CD4-positive, alpha-beta T cell (primary cell): ENCODE data around the gene POLR2C. TPM values are rescaled to one million over a fixed set of nuclear protein-coding genes. Genes with fewer than 3 reads are reported as not detected.
"Not testable (repeated sequence)": the region's sequence is repeated elsewhere in the genome, so short reads cannot be mapped to it uniquely, and the experiment has no call there.

Experiments
- ATAC-seq: fragments of 200-7000 bp; cut with Tn5 transposase; one replicate; pipeline ENCODE4 v1.10.0; 2022; ENCODE audit warnings: mild to moderate bottlenecking; ENCODE audit not compliant: poor library complexity
- CTCF ChIA-PET: fragments of 350-600 bp; sonication (Branson Sonifier 250); formaldehyde crosslinking; loops from one replicate; lab custom pipeline; 2021; ENCODE audit warnings: antibody characterized with exemption, inconsistent platforms; lab: Charles Lee
- POLR2A ChIA-PET: fragments of 350-600 bp; sonication (Branson Sonifier 250); formaldehyde crosslinking; loops from one replicate; lab custom pipeline; 2021; ENCODE audit warnings: antibody characterized with exemption, inconsistent platforms; lab: Charles Lee
- DNase-seq, 14 experiments: peaks; one replicate each; pipeline ENCODE4 v3.0.0-alpha.2; 2013 to 2020; ENCODE audit warnings: mixed read lengths in 2 of 14
- H3K27ac ChIP-seq, 2 donors: one replicate each; pipeline versions ENCODE4 v1.5.1 to v1.7.0; 2013; ENCODE audit warnings: low read length in 2 of 2, low read depth in 1 of 2, mild to moderate bottlenecking in 1 of 2
- H3K27me3 ChIP-seq, 2 experiments: 1 replicate in 1 of 2; 2 replicates in 1 of 2; pipeline versions ENCODE4 v1.6.1 to v1.7.0; 2013; ENCODE audit warnings: low read length in 2 of 2, control low read depth in 1 of 2, mild to moderate bottlenecking in 1 of 2, moderate library complexity in 1 of 2; ENCODE audit not compliant: insufficient read depth in 2 of 2, control insufficient read depth in 1 of 2
- H3K36me3 ChIP-seq: one replicate; pipeline ENCODE4 v1.6.1; 2013; ENCODE audit warnings: low read length, control low read depth; ENCODE audit not compliant: insufficient read depth
- H3K4me1 ChIP-seq: one replicate; pipeline ENCODE4 v1.6.1; 2013; ENCODE audit warnings: low read length, control low read depth; ENCODE audit not compliant: insufficient read depth
- H3K4me3 ChIP-seq: one replicate; pipeline ENCODE4 v1.5.1; 2013; ENCODE audit warnings: mild to moderate bottlenecking, low read length, moderate library complexity
- H3K9me3 ChIP-seq, 2 experiments: 1 replicate in 1 of 2; 2 replicates in 1 of 2; pipeline versions ENCODE4 v1.6.1 to v1.7.0; 2013; ENCODE audit warnings: low read length in 2 of 2, mild to moderate bottlenecking in 2 of 2, control low read depth in 1 of 2, moderate library complexity in 1 of 2; ENCODE audit not compliant: control insufficient read depth in 1 of 2, insufficient read depth in 1 of 2
- H3K27ac Mint-ChIP-seq: one replicate; pipeline ENCODE4 v1.8.0; 2020; ENCODE audit warnings: mixed read lengths
- H3K27me3 Mint-ChIP-seq: one replicate; pipeline ENCODE4 v1.8.0; 2021; ENCODE audit warnings: mixed read lengths
- H3K36me3 Mint-ChIP-seq: one replicate; pipeline ENCODE4 v1.8.0; 2021; ENCODE audit warnings: low read depth, mixed read lengths
- H3K4me1 Mint-ChIP-seq: one replicate; pipeline ENCODE4 v1.8.0; 2021; ENCODE audit warnings: low read depth, mixed read lengths
- H3K4me3 Mint-ChIP-seq: one replicate; pipeline ENCODE4 v1.8.0; 2020; ENCODE audit warnings: mild to moderate bottlenecking, mixed read lengths
- H3K9me3 Mint-ChIP-seq: one replicate; pipeline ENCODE4 v1.8.0; 2020; ENCODE audit warnings: mixed read lengths
- CTCF ChIP-seq: fragments of 200-600 bp; IDR thresholded peaks from one replicate; pipeline ENCODE4 v1.8.0; 2022; ENCODE audit warnings: antibody characterized with exemption, mild to moderate bottlenecking
- intact Hi-C, 2 experiments: fragments of 100-400 bp; cut with DNase I in 1 of 2; cut with micrococcal nuclease in 1 of 2; formaldehyde crosslinking; loops; one replicate each; pipeline versions ENCODE4 v1.15.1 to v1.9.0; 2023 to 2025; cut with DNase I, micrococcal nuclease
- total RNA-seq, 174 experiments: library from RNA in 2 of 174; stranded (reverse) in 2 of 174; gene quantifications; one replicate each; pipeline ENCODE4 v1.2.3 and lab custom pipeline; 2021 to 2026

Gene POLR2C
- total RNA-seq, 2 experiments from 2014 or later: 124 to 125 TPM

GRCh38 chr16:57435838-57436237, 26.6 kb upstream of the POLR2C start:
- Histone ChIP-seq H3K36me3 (peaks cover 89% of the 10 kb centered on the region), H3K9me3 (peaks cover 9 to 10% of the 10 kb centered on the region in 2 experiments), H3K27ac (peak overlapping the region in 1 of 2 donors; percentile 4), H3K27me3 (no peaks in the 10 kb centered on the region), H3K4me3 (no peak overlapping the region), H3K4me1 (peaks cover 22% of the 10 kb centered on the region)
- H3K4me1 Mint-ChIP-seq: peaks cover 39% of the 10 kb centered on the region
- peaks cover 88% of the 10 kb centered on the region for H3K36me3 Mint-ChIP-seq
- POLR2A ChIA-PET: interaction anchor here (0.7 kb wide), 1 partner anchor 214 kb away, joined by 4 read pairs; no protein-coding TSS in a partner anchor
- CTCF ChIA-PET: no interaction called here
- H3K27me3 Mint-ChIP-seq: no peaks in the 10 kb centered on the region
- no peaks in the 10 kb centered on the region for H3K9me3 Mint-ChIP-seq
- H3K27ac Mint-ChIP-seq: no peak overlapping the region
- intact Hi-C loops: no loop called here
- no peak overlapping the region for H3K4me3 Mint-ChIP-seq
- TF ChIP-seq CTCF: no peak
- DNase-seq (no peak), ATAC-seq (no peak)

- POLR2A ChIA-PET, H3K27me3 Mint-ChIP-seq, H3K4me1 ChIP-seq, H3K9me3 Mint-ChIP-seq, H3K27ac ChIP-seq, DNase-seq, CTCF ChIA-PET, H3K4me3 ChIP-seq, H3K4me3 Mint-ChIP-seq, ATAC-seq, H3K27me3 ChIP-seq, H3K27ac Mint-ChIP-seq: not testable (repeated sequence)
- H3K9me3 ChIP-seq: peaks cover 10 to 13% of the 10 kb centered on the region in 2 experiments
- H3K36me3 ChIP-seq: peaks cover 53% of the 10 kb centered on the region
- H3K36me3 Mint-ChIP-seq: peaks cover 64% of the 10 kb centered on the region
- H3K4me1 Mint-ChIP-seq: peaks cover 22% of the 10 kb centered on the region
- intact Hi-C loops: loop anchor here in 1 of 2 experiments (10.0 kb wide), 1 partner anchor 195 kb away; the partner anchor contains the start of gene ARL2BP
Measured at GRCh38 chr16:57439947-57440346, 22.5 kb upstream of the POLR2C start.

GRCh38 chr16:57440551-57440950, 21.9 kb upstream of the POLR2C start:
- H3K27me3 Mint-ChIP-seq, H3K9me3 Mint-ChIP-seq, H3K27ac Mint-ChIP-seq, H3K4me3 ChIP-seq, H3K4me3 Mint-ChIP-seq, CTCF ChIA-PET, POLR2A ChIA-PET, H3K27me3 ChIP-seq, ATAC-seq, H3K27ac ChIP-seq, DNase-seq, H3K4me1 ChIP-seq: not testable (repeated sequence)
- Histone ChIP-seq H3K9me3 (peaks cover 10 to 13% of the 10 kb centered on the region in 2 experiments), H3K36me3 (peaks cover 47% of the 10 kb centered on the region)
- H3K4me1 Mint-ChIP-seq: peaks cover 18% of the 10 kb centered on the region
- intact Hi-C loops: loop anchor here in 1 of 2 experiments (10.0 kb wide), 1 partner anchor 196 kb away; the partner anchor contains the start of gene ARL2BP
- H3K36me3 Mint-ChIP-seq: peaks cover 60% of the 10 kb centered on the region

GRCh38 chr16:57444711-57445110, 17.8 kb upstream of the POLR2C start:
- Histone ChIP-seq H3K4me1 (peaks cover 29% of the 10 kb centered on the region), H3K4me3 (no peak overlapping the region), H3K9me3 (peaks cover 10 to 13% of the 10 kb centered on the region in 2 experiments), H3K27me3 (no peaks in the 10 kb centered on the region), H3K36me3 (peaks cover 17% of the 10 kb centered on the region), H3K27ac (no peak overlapping the region)
- H3K36me3 Mint-ChIP-seq: peaks cover 50% of the 10 kb centered on the region
- no peaks in the 10 kb centered on the region for H3K27me3 Mint-ChIP-seq
- DNase-seq (no peak), ATAC-seq (no peak)
- CTCF ChIA-PET: interaction anchor here (1.1 to 6.1 kb wide), 2 partner anchors 17 to 26 kb away, joined by 4 to 55 read pairs; partner anchors contain the start of gene POLR2C
- POLR2A ChIA-PET: no interaction called here
- intact Hi-C loops: loop anchor here in 1 of 2 experiments (5.0 to 10.0 kb wide), 3 partner anchors 200 to 288 kb away; partner anchors contain the start of genes ARL2BP, PSME3IP1 and RSPRY1
- H3K27ac Mint-ChIP-seq: no peak overlapping the region
- H3K4me1 Mint-ChIP-seq: peaks cover 39% of the 10 kb centered on the region
- peak overlapping the region; percentile 68 for H3K4me3 Mint-ChIP-seq
- TF ChIP-seq CTCF: no peak
- no peaks in the 10 kb centered on the region for H3K9me3 Mint-ChIP-seq
